Mucosa of gallbladder (tissue), 1 donor: ENCODE data around the gene SULT6B1. TPM values are rescaled to one million over a fixed set of nuclear protein-coding genes. Genes with fewer than 3 reads are reported as not detected.
"Not testable (repeated sequence)": the region's sequence is repeated elsewhere in the genome, so short reads cannot be mapped to it uniquely, and the experiment has no call there.

ENCODE experiments used
- DNase-seq: peaks from one replicate; pipeline ENCODE4 v3.0.0-alpha.2; 2020; ENCODE audit warnings: low spot score
- total RNA-seq: library from RNA; stranded (reverse); gene quantifications from one replicate; pipeline ENCODE4 v1.2.1, GENCODE V29; 2021
- donor health status: DM: no; HTN: no; CAD: no.

The SULT6B1 gene
- total RNA-seq, 1 donor from 2014 or later: not detected

GRCh38 chr2:37196320-37197195 lies 8.1 kb upstream of the SULT6B1 start, which contains the start of gene CEBPZOS:
CEBPZOS (plus strand) TSS chr2:37196496; CDS start chr2:37199705, 3,209 bp downstream.
- peak; percentile 89 for DNase-seq

- not testable (repeated sequence) for DNase-seq
Observed at GRCh38 chr2:37195862-37196319, 7.4 kb upstream of the SULT6B1 start.

- DNase-seq: no peak
Observed at GRCh38 chr2:37192551-37192950, 4.1 kb upstream of the SULT6B1 start.

- no peak for DNase-seq
Observed at GRCh38 chr2:37191747-37192146, 3.3 kb upstream of the SULT6B1 start.

- DNase-seq: no peak
Observed at GRCh38 chr2:37191253-37191652, 2.8 kb upstream of the SULT6B1 start.

- no peak for DNase-seq
Observed at GRCh38 chr2:37190290-37190689, 1.8 kb upstream of the SULT6B1 start.

- peak; percentile 62 for DNase-seq
Observed at GRCh38 chr2:37189452-37190153, 1.1 kb upstream of the SULT6B1 start.

GRCh38 chr2:37181726-37182684 lies 6.5 kb downstream of the SULT6B1 start:
- no peak for DNase-seq

- no peak for DNase-seq
Observed at GRCh38 chr2:37180640-37181039, 7.8 kb downstream of the SULT6B1 start.

GRCh38 chr2:37180006-37180639 lies 8.3 kb downstream of the SULT6B1 start:
- DNase-seq: no peak

- no peak for DNase-seq
Observed at GRCh38 chr2:37173741-37174140, 14.7 kb downstream of the SULT6B1 start.

- no peak for DNase-seq
Observed at GRCh38 chr2:37171624-37171950, 16.9 kb downstream of the SULT6B1 start.

GRCh38 chr2:37168217-37168981 lies 20.1 kb downstream of the SULT6B1 start:
- DNase-seq: no peak

GRCh38 chr2:37167636-37168180 lies 20.8 kb downstream of the SULT6B1 start:
- DNase-seq: no peak

- no peak for DNase-seq
Observed at GRCh38 chr2:37164757-37165156, 23.7 kb downstream of the SULT6B1 start.

- peak; percentile 82 for DNase-seq
Observed at GRCh38 chr2:37156857-37157714, 31.4 kb downstream of the SULT6B1 start, which contains the start of gene EIF2AK2. EIF2AK2 (minus strand) TSS chr2:37156980; CDS start chr2:37147806, 9,174 bp downstream.

GRCh38 chr2:37156071-37156856 lies 32.2 kb downstream of the SULT6B1 start:
- peak; percentile 21 for DNase-seq

- DNase-seq: no peak
Observed at GRCh38 chr2:37154785-37155184, 33.7 kb downstream of the SULT6B1 start.
